HL-60 (cell line): ENCODE data around the gene RASIP1.

Experiments
- DNase-seq, 2 experiments: peaks; one replicate each; pipeline ENCODE4 v3.0.0-alpha.2; 2010 to 2020; ENCODE audit warnings: low read depth in 1 of 2, low spot score in 1 of 2
- H3K27ac ChIP-seq: fragments of 250-450 bp; sonication (Bioruptor Pico); replicated peaks from 2 replicates; pipeline ENCODE4 v1.5.1; 2020; ENCODE audit warnings: mild to moderate bottlenecking, moderate library complexity
- H3K27me3 ChIP-seq: fragments of 250-450 bp; sonication (Bioruptor Pico); 2 replicates; pipeline ENCODE4 v1.5.1; 2021; ENCODE audit warnings: mild to moderate bottlenecking, moderate library complexity; ENCODE audit not compliant: insufficient read depth, poor library complexity, severe bottlenecking
- H3K4me3 ChIP-seq: replicated peaks from 2 replicates; pipeline ENCODE4 v1.5.1; 2011; ENCODE audit warnings: mild to moderate bottlenecking, control low read depth, low read length; ENCODE audit not compliant: insufficient read depth
- GABPA ChIP-seq: IDR thresholded peaks from 2 replicates; pipeline ENCODE4 v1.6.1; 2012; ENCODE audit warnings: low read depth
- POLR2AphosphoS5 ChIP-seq: IDR thresholded peaks from 2 replicates; pipeline ENCODE4 v1.6.1; 2012; ENCODE audit warnings: low read depth
- SPI1 ChIP-seq: IDR thresholded peaks from 2 replicates; pipeline ENCODE4 v1.6.1; 2012; ENCODE audit warnings: low read depth, mild to moderate bottlenecking, borderline replicate concordance
- TF ChIP-seq, protein P1 (sequence below): IDR thresholded peaks from one replicate; pipeline ENCODE4 v1.5.1; 2011; ENCODE audit warnings: low read length, control low read depth, inconsistent platforms; ENCODE audit not compliant: insufficient read depth
- TF ChIP-seq, protein P2 (sequence below): IDR thresholded peaks from 2 replicates; pipeline ENCODE4 v1.6.1; 2012; ENCODE audit warnings: low read depth; ENCODE audit not compliant: insufficient replicate concordance

The RASIP1 gene

GRCh38 chr19:48685583-48685982 lies 54.8 kb downstream of the RASIP1 start:
- TF ChIP-seq GABPA: no peak
- TF ChIP-seq, protein P1, sequence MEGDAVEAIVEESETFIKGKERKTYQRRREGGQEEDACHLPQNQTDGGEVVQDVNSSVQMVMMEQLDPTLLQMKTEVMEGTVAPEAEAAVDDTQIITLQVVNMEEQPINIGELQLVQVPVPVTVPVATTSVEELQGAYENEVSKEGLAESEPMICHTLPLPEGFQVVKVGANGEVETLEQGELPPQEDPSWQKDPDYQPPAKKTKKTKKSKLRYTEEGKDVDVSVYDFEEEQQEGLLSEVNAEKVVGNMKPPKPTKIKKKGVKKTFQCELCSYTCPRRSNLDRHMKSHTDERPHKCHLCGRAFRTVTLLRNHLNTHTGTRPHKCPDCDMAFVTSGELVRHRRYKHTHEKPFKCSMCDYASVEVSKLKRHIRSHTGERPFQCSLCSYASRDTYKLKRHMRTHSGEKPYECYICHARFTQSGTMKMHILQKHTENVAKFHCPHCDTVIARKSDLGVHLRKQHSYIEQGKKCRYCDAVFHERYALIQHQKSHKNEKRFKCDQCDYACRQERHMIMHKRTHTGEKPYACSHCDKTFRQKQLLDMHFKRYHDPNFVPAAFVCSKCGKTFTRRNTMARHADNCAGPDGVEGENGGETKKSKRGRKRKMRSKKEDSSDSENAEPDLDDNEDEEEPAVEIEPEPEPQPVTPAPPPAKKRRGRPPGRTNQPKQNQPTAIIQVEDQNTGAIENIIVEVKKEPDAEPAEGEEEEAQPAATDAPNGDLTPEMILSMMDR: no peak
- no peak for TF ChIP-seq POLR2AphosphoS5
- TF ChIP-seq SPI1: no peak
- TF ChIP-seq, protein P2, sequence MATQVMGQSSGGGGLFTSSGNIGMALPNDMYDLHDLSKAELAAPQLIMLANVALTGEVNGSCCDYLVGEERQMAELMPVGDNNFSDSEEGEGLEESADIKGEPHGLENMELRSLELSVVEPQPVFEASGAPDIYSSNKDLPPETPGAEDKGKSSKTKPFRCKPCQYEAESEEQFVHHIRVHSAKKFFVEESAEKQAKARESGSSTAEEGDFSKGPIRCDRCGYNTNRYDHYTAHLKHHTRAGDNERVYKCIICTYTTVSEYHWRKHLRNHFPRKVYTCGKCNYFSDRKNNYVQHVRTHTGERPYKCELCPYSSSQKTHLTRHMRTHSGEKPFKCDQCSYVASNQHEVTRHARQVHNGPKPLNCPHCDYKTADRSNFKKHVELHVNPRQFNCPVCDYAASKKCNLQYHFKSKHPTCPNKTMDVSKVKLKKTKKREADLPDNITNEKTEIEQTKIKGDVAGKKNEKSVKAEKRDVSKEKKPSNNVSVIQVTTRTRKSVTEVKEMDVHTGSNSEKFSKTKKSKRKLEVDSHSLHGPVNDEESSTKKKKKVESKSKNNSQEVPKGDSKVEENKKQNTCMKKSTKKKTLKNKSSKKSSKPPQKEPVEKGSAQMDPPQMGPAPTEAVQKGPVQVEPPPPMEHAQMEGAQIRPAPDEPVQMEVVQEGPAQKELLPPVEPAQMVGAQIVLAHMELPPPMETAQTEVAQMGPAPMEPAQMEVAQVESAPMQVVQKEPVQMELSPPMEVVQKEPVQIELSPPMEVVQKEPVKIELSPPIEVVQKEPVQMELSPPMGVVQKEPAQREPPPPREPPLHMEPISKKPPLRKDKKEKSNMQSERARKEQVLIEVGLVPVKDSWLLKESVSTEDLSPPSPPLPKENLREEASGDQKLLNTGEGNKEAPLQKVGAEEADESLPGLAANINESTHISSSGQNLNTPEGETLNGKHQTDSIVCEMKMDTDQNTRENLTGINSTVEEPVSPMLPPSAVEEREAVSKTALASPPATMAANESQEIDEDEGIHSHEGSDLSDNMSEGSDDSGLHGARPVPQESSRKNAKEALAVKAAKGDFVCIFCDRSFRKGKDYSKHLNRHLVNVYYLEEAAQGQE: no peak
- no peak for DNase-seq
- H3K27ac ChIP-seq: no peak overlapping the region
- no peak overlapping the region for H3K4me3 ChIP-seq
- no peaks in the 10 kb centered on the region for H3K27me3 ChIP-seq

DNA sequence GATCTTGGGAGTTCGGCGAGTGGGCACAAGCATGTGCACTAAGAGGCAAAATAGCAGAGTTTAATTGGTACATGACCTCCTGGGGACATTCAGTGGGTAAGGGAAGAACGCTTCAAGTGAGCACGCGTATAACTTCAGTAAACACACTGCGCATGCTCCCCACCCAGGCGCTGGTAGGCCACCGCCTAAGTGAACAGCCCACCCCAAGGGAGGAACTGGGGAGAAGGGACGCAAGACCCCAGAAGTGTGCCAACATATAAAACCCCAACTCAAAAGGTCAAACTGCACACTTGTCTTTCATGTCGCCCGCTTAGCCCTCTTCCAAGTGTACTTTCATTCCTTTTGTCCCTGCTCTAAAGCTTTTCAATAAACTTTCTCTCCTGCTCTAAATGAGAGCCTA lies 57.1 kb downstream of the RASIP1 start:
- no peaks in the 10 kb centered on the region for H3K27me3 ChIP-seq
- no peak overlapping the region for H3K27ac ChIP-seq
- H3K4me3 ChIP-seq: no peak overlapping the region
- DNase-seq: no peak
- TF ChIP-seq, protein P2: no peak
- TF ChIP-seq POLR2AphosphoS5 (no peak), SPI1 (no peak), GABPA (no peak)
- TF ChIP-seq, protein P1: no peak

DNA sequence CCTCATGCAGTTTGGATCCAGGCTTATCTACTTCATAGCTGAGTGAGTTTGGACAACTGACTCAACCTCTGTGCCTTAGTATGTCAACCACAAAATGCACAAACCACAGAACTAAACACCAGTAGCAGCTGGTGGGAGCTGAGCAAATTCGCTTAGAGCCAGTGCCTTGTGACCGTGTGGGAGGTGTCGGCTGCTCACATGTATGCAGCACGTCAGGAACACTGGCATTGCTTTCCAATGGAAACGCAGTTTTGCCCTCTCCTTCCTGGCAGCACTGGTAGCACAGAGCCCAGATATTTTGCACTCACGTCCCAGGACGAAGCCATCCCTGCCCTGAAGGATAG lies 59.3 kb downstream of the RASIP1 start:
- no peak overlapping the region for H3K27ac ChIP-seq
- TF ChIP-seq POLR2AphosphoS5: no peak
- no peak for TF ChIP-seq SPI1
- TF ChIP-seq, protein P2: no peak
- no peak for TF ChIP-seq GABPA
- TF ChIP-seq, protein P1: no peak
- no peak overlapping the region for H3K4me3 ChIP-seq
- no peaks in the 10 kb centered on the region for H3K27me3 ChIP-seq
- DNase-seq: peak in 1 of 2 experiments; percentile 42
